K562 (cell line): ENCODE measurements around the gene KAZN.

Source experiments
- FOXK2 ChIP-seq, 2 experiments: fragments of 450-650 bp; IDR thresholded peaks in 1 of 2; conservative IDR thresholded peaks in 1 of 2; 2 replicates each; pipeline ENCODE4 v1.6.1; 2016; ENCODE audit warnings: low read depth in 2 of 2, mild to moderate bottlenecking in 1 of 2
- JUN ChIP-seq, 2 experiments: sonication (generic) in 1 of 2; formaldehyde crosslinking in 1 of 2; IDR thresholded peaks; 2 replicates each; pipeline versions ENCODE4 v1.6.1 to v1.8.0; 2012 to 2022; ENCODE audit warnings: borderline replicate concordance in 2 of 2, mild to moderate bottlenecking in 2 of 2, improper control_type of control experiment in 1 of 2, low read depth in 1 of 2, low read length in 1 of 2, missing genetic modification reagents in 1 of 2
- ZBTB17 ChIP-seq: fragments of 450-650 bp; formaldehyde crosslinking; IDR thresholded peaks from 2 replicates; pipeline ENCODE4 v1.4.0; 2020; ENCODE audit warnings: mild to moderate bottlenecking

DNA sequence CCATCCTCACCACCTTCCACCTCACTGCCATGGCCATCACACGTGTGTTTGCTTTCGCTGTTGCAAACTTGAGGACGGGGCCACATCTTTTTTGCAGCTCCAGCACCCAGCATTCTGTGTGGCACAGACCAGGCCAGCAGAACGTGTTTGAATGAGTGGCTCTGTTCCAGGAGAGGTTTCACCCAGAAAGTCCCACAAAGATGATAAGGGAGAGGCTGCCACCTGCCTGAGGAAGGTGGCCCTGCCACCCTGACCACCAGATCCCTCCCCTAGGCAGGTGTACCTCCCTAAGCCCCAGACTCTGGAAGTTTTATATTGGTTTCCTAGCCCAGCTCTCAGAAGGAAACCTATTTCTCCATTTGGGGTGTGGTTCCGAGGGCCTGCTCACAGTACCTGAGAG lies 252.1 kb downstream of the KAZN start:
- TF ChIP-seq FOXK2 (conservative IDR thresholded peaks at IDR 0.05 in 1 of 2, IDR thresholded peaks at IDR 0.05 in 1 of 2; ENCODE audit: low read depth in 2 of 2): no peak
- no peak for TF ChIP-seq JUN (IDR thresholded peaks at IDR 0.05; ENCODE audit: borderline replicate concordance, low read depth, low read length)
- no peak for TF ChIP-seq JUN (CRISPR knock-in tag; IDR thresholded peaks at IDR 0.05; ENCODE audit: borderline replicate concordance)
- no peak for TF ChIP-seq ZBTB17 (CRISPR knock-in tag)
